Epithelial cell of proximal tubule (primary cell): ENCODE measurements around the gene AKAP8. TPM values are rescaled to one million over a fixed set of nuclear protein-coding genes. Genes with fewer than 3 reads are reported as not detected.
"Not testable (repeated sequence)": the region's sequence is repeated elsewhere in the genome, so short reads cannot be mapped to it uniquely, and the experiment has no call there.

Experiments used
- DNase-seq: peaks from one replicate; pipeline ENCODE4 v3.0.0-alpha.2; 2011; ENCODE audit warnings: low read depth
- H3K4me3 ChIP-seq: 2 replicates; pipeline ENCODE4 v1.5.1; 2011; ENCODE audit warnings: low read depth, mild to moderate bottlenecking, low read length
- CTCF ChIP-seq: conservative IDR thresholded peaks from 2 replicates; pipeline ENCODE4 v1.5.1; 2012; ENCODE audit warnings: low read depth, mild to moderate bottlenecking, low read length
- total RNA-seq: library from RNA; depleted of rRNA; stranded (reverse); fragments of >200 nt; gene quantifications from 2 replicates; pipeline ENCODE4 v1.2.3, GENCODE V29; 2015

AKAP8 gene
- total RNA-seq, 1 donor from 2014 or later, result 14.1 TPM

- no peak for DNase-seq
- no peak overlapping the region for H3K4me3 ChIP-seq
- no peak for TF ChIP-seq CTCF
These were observed 10.6 kb downstream of the AKAP8 start for GRCh38 chr19:15368798-15369593.

DNA sequence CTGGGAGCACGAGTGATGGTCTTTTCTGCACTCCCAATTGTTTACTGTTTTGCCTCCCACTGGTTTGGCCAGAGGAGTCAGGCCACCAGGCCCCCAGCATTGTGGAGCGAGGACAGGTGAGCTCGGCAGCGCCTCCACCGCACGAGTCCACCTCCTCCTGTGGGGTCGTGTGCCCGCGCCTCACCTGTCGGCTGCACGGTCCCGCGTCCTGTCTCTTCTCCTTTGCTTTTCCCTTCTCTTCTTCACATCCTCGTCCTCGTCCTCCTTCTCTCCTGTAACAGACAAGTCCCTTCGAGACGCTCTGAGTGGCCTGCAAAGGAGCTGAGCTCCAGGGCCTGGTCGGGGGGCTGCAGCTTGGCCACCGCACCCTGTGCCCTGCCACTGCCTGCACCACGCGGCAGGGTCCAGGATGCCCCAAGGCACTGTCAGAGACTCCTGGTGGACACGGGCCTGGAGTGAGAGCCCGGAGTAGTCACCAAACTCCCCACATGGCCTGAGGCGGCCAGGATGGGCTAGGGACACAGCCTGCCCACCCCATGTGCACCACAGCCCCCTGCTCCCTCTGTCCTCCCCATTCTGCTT is 11.4 kb downstream of the AKAP8 start:
- no peak for DNase-seq
- H3K4me3 ChIP-seq, result no peak overlapping the region
- no peak for TF ChIP-seq CTCF

- no peak overlapping the region for H3K4me3 ChIP-seq
- DNase-seq, result no peak
- TF ChIP-seq CTCF, result no peak
These were observed 12.1 kb downstream of the AKAP8 start for GRCh38 chr19:15367439-15367838.

DNA sequence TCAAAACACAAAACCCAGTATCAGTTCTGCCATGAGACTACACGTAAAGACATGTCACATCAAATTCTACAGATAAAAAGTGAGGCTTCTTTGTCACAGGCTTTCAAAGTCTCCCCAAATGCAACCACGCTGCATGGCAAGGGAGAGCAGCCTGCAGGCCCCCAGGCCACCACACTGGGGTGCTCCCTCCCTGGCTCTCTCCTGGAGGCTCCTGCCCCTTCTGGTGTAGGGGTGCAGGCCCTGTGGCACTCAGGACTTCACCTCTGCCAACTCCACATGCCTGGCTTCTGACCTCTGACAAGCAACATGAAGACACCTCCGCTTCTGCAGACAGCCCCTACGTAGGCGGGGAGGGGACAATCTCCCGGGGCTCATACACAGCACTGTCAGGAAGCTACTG is 14.3 kb downstream of the AKAP8 start:
- no peak overlapping the region for H3K4me3 ChIP-seq
- peak; percentile 4 for TF ChIP-seq CTCF
- no peak for DNase-seq

GRCh38 chr19:15363791-15364190 is 15.8 kb downstream of the AKAP8 start:
- DNase-seq, H3K4me3 ChIP-seq: not testable (repeated sequence)

- not testable (repeated sequence) for DNase-seq, H3K4me3 ChIP-seq
These were observed 16.5 kb downstream of the AKAP8 start for GRCh38 chr19:15363048-15363447.

GRCh38 chr19:15360015-15360414 is 19.6 kb downstream of the AKAP8 start:
- not testable (repeated sequence) for DNase-seq, H3K4me3 ChIP-seq

DNA sequence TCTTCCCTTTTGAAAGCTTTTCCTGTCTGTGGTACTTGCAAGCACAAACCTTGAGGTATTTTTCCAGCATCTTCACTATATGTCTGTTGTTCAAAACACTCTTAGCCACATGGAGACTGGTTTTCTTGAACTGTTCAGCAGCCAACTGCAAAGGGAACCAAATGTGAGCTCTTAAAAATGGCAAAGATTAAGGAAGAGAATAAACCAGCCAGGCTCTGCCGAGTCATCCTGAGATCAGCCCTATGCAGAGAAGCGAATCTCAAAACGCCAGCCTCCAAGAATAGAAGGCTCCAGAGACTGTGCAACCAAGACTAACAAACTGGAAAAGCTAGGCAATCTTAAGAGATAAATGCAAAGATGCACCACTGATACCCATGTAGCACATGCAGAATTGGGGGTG is 20.7 kb downstream of the AKAP8 start:
- no peak for DNase-seq

More for the DNA sequence above, 20.7 kb downstream of the AKAP8 start:
- no peak for TF ChIP-seq CTCF
- no peak overlapping the region for H3K4me3 ChIP-seq
